NCI-H524 treated with DMSO at 0.1 percent for 48 hours (cell line): Measurements from ENCODE around the gene ACTN2.
"Not testable (repeated sequence)": the region's sequence is repeated elsewhere in the genome, so short reads cannot be mapped to it uniquely, and the experiment has no call there.

Source experiments
- DNase-seq: peaks from one replicate; lab custom pipeline; 2025; lab: John Stamatoyannopoulos, UW

Gene ACTN2

DNA sequence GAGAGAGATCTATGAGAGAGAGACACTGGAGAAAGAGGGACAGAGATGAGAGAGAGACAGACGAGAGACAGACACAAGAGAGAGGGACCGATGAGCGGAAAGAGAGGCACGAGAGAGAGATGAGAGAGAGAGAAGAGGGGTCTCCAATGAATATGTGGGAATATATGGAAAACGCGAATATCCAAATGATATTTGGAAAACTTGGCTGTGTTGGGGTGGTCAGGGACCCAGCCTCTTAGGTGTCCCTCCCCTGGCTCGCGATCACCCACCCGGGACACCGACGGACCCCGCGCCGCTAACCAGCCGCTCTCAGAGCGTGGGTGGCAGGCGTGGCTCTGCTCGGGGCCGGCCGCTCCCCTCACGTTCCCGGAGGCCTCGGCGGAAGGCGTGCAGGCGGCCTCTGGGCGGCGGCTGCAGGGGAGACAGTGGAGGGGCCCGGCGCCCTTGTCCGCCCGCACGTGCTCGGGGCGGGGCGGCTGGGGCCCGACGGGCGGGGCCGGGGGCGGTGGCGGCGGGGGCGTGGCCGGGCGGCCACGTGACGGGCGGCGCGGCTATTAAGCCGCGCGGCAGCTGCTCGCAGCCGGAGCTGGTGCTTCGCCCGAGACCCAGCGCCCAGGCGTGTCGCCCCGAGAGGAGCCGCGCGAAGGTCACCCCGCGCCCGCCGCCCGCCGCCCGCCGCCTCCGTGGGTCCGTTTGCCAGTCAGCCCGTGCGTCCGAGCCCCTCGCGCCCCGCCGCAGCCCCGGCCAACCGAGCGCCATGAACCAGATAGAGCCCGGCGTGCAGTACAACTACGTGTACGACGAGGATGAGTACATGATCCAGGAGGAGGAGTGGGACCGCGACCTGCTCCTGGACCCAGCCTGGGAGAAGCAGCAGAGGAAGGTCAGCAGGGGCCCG, at the start of gene ACTN2:
TSS of gene ACTN2 (plus strand) at position 583 of the 898 bp plus-strand sequence. CDS start at position 758, 175 bp downstream.
- DNase-seq: no peak

DNA sequence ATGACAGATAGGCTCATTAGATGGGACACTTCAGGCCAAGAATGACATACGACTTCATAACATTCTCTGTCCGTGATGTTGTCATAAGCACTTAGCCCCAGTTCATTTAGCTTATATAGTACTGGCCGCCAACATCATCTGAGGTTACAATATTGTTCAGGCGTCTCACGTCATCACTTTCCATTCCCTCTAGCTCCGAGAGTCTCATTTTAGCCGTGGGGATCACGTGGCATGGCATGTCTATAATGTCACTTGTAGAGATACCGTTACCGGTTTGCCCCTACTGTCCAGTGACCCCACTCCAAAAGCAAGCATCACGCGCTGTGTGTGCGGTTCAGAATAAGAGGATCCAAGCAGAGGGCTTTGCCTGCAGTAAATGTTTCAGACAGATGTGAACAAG, 47.4 kb upstream of the ACTN2 start:
- no peak for DNase-seq

DNA sequence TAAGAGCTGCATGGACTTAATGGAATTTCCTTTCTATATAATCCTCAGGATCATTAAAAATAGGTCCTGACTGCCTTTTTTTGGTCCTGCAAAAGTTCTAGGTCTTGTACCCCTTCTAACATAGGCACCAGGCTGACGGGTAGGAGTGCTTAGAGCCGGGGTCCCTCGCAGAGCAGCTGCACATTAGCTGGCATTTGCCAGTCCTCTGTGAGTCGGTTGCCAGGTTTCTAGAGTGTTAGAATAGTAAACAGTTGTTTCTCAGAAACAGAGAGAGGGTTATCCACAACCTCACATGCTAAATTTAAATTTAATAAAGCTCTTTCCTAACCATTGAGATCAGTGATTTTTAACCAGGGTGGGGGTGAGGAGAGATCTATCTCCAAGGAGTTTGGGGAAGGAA, 46.6 kb upstream of the ACTN2 start:
- no peak for DNase-seq

DNA sequence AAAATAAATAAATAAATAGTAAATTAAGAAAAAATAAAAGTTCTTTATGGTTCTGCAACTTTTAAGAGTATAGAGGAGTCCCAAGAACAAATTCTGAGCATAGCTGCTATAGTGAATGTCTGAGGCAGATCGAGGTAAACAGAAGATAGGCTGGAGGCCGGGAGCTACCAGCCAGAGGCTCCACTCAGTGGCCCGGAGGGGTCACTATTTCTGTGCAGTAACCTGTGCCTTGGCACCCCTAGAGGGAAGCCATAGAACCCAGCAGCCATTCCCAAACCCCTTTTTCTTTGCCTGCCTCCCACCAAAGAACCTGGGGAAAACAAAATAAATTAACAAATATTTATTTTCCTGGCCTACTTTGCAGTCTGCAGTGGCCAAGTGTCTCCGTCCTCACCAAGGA, 43.5 kb upstream of the ACTN2 start:
- no peak for DNase-seq

DNA sequence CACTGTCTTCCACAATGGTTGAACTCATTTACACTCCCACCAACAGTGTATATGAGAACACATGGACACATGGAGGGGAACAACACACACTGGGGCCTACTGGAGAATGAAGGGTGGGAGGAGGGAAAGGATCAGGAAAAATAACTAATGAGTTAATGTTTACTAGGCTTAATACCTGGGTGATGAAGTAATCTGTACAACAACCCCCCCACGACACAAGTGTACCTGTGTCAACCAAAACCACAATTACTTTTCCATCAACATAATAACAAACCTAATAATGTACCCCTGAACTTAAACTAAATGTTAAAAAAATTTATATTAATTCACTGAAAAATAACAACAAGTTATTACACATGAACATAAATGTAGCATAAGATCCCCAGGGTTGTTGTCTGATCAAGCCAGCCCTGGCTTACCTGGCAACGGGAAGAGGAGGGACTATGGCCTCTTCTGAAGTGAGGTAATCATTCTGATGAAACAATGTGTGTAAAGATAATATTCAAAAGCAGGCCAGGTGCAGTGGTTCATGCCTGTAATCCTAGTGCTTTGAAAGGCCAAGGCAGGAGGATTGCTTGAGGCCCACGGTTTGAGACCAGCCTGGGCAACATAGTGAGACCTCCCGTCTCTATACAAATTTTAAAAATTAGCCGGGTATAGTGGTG, 41.2 kb upstream of the ACTN2 start:
- no peak for DNase-seq

DNA sequence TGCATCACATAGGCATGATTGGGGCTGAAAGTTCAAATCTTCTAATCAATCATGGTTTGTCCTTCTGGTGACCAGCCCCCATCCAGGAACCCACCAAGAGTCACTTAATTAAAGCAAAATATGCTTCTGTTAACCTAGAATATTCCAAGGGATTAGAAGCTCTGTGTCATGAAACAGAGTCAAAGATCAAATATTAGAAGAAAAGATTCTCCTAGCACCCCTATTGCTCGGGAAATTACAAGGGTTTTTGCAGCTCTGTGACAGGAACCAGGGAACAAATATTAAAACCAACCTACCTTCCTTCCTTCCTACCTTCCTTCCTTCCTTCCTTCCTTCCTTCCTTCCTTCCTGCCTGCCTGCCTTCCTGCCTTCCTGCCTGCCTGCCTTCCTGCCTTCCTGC, 31.8 kb upstream of the ACTN2 start:
- no peak for DNase-seq

DNA sequence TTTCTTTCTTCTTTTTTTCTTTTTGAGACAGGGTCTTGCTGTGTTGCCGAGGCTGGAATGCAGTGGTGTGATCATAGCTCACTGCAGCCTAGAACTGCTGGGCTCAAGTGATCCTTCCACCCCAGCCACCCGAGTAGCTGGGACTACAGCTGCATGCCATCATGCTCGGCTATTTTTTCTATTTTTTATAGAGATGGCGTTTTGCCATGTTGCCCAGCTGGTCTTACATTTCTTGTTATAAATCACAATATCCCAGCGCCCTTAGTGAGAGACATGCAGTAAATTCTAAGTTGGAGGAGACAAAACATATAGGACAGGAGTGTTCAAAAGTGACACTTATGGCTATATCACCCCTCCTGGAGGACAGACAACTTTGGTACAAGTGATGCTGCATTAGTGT, 31.3 kb upstream of the ACTN2 start:
- DNase-seq: no peak

DNA sequence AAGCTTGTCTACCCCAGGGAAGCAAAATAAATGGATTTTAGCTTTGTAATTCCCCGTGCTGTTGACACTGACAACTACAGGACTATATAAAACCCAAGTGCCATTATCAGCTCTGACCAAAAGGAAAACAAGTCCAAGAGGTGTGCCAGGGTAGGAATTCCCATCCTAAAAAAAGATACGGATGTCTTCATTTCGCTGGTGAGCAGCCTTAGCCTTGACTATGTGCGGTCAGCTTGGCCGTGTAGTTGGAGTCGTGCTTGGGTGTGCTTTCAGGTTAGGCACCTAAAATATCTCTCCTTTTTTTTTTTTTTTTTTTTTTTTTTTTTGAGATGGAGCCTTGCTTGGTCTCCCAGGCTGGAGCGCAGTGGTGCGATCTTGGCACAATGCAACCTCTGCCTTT, 28.9 kb upstream of the ACTN2 start:
- no peak for DNase-seq

DNA sequence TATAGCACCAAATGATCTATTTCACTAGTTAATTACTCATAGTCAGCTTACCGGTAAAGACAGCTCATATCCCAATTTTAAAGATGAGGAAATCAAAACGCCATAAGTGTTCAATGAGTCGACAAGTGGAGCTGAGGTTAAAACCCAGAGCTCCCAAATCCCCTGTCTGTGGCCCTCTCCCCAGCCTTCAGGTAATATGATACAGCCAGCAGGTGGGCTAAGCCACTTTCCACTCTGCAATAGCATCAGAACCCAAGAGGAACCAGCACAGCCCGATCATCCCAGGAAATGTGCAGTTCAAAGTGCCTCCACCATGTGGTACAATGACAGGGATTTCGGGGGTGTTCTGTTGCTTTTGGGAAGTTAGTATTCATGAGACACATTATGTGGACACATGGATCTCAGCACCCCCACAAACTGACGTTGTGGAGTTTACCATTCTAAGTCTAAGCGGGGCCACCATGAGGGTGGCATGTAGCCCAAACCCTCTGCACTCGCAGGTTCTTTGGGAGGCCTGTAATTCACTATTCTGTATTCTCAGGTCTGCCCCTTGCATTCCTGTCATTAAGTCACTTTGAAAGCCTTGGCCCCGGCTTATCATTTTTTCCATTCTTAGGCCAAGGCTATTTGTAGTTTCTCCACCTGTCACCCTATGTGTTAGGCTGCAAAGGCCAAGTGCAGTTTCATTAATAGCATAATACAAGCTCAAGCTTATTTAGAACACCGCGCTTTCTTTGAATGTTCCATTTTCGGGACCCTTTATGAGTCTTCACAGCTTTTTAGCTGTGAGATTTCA, 26.3 kb upstream of the ACTN2 start:
- DNase-seq: peak; percentile 64

DNA sequence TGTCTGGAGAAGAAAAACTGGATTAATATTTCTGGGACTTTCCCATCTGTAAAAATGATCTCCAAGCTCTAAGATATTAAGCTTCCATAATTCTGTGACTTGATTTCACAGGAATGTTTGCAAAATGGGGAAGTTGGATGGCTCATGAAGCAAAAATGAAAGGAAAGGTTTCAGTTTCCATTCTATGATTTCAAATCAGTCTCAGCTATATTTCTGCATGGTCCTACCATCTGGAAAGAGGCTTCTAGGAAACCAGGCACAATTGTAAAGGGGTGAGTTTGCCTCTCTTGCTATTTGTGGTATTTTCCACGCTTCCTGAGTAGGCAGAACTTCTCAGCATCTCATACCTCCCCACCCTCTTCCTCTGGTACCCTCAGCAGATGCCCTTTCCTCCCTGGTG, 22.4 kb upstream of the ACTN2 start:
- no peak for DNase-seq

DNA sequence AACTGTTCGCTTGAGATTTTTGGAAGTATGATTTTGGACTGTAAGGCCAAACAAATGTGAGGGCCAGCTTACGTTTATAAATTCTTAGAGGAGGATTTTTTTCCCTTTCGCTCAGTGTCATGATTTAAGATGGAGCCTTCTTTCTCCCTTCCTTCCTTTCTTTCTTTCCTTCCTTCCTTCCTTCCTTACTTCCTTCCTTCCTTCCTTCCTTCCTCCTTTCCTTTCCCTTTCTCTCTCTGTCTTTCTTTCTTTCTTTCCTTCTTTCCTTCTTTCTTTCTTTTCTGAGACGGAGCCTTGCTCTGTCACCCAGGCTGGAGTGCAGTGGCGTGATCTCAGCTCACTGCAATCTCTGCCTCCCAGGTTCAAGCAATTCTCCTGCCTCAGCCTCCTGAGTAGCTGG, 17.4 kb upstream of the ACTN2 start:
- DNase-seq: not testable (repeated sequence)

DNA sequence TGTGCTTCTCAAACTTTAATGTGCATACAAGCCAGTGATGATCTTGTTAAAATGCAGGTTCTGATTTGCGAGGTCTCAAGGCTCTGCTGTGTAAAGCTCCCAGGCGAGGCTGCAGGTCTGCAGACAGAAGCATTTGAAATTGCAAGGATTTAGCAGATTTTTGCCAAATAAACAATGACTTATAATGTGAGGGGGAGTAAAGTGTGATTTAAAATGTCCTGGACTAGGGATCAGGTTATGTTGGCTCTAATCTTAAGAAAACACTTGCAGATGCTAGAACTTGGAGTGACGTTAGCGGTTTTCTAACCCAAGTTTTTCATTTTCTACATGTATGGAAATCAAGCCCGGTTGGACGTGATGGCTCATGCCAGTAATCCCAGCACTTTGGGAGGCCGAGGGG, 16.2 kb upstream of the ACTN2 start:
- DNase-seq: no peak

DNA sequence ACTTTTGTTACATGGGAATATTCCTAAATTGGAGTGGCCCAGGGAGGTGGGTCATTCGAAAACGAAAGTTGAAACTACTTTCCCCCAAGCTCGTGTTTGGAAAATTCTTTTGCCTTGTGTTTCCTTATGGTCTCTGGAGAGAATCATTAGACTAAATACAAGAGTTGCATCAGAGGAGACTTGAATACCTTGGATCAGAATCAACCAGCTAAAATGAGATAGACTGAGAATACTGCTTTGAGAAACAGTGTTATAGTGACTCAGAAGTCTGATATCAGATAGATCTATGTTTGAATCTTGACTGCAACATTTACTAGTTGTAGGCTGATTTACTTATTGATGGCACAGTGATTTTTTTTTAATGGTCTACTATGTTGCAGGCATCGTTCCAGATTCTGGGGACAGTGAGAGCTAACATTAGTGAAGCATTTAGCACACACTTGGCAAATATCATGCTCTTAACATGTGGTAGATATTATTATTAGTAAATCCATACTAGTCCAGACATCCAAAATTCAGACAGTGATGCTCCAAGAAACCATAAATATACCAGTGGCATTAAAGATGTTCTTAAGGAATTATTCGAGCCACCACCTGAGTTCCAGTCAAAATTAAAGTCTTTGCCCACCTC, 12.9 kb upstream of the ACTN2 start:
- DNase-seq: no peak

DNA sequence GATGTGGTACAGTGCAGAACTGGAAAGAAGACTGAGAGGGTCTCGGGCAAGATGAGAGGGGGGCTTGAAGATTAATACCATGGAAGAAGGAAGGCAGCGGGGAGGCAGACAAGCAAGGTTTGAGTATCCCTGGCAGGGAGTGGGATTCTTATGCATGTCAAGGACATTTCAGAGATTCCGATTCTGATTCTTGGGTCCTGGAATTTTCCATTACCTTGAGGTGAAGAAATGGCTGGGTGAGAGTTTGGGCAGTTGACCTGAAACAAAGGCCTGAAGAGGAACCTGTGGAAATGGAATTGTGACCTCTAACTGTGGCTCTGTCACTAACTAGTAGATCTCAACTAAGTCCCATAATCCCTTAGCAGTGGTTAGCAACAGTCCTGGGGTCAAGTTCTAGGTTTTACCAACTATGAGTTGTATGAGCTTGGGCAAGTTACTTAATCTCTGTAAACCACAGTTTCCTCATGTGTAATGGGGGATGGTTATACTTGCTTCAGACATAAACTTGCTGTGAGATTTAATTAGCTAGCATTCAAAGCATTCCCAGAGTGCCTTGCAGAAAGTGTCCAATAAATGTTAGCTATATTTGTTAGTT, 8.6 kb upstream of the ACTN2 start:
- no peak for DNase-seq

DNA sequence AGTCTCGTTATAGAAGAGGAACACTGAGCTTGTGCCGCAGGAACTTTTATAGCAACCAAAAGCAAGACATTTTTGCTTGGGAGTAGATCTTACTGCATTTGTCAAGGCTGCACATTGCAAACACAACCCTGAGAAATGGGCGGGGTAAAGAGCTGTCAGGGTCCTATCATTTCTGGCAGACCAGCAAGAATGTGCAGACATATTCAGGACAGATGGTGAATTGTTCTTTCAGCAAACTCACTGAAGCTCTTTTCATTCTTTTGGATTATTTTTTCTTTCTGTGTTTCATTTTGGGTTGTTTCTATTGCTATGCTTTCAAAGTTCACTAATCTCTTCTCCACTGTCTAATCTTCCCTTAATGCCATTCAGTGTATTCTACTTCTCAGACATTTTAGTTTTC, 5.1 kb upstream of the ACTN2 start:
- DNase-seq: no peak

DNA sequence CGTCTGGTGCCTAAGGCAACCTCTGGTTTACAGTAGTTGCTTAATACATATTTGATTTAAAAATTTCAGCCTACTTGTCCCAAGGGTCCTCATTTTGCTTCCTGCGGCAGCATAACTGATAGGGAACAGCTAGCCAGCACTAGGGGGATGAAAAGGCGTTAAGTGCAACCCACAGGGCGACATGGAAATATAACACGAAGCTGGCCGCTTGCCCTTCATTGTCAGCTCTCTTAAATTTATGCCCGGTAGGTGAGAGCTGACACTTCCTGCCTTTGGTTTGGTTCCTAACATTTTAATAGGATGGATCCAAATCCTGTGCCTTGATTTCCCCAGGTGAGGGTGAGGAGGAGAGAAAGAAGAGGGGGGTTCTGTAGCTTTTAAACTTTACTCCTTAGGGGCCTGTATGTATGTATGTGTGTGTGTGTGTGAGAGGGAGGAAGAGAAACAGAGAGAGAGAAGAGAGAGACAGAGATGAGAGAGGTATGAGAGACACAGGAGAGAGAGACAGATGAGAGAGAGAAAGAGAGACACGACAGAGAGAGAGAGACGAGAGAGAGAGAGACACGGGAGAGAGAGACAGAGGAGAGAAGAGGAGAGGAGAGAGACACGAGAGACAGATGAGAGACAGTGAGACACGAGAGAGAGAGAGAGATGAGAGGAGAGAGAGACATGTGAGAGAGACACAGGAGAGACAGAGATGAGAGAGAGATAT, 938 bp upstream of the ACTN2 start:
- DNase-seq: no peak

DNA sequence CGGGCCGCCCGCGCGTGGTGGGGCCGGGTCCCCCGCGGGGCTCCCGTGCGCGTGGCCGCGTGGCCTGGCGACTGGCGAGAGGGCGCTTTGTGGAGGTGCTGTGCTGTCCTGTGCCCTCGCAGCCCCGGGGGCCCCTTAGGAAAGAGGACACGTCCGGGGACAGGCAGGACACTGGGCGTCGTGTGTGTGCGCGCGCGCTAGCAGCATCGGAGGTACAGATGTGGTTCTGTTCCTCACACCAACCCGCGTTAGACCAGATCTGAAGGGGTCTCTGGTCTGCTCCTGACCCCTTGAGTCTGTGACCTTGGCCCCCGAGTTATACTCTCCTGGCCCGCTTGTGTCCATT, 489 bp downstream of the ACTN2 start:
- DNase-seq: no peak

DNA sequence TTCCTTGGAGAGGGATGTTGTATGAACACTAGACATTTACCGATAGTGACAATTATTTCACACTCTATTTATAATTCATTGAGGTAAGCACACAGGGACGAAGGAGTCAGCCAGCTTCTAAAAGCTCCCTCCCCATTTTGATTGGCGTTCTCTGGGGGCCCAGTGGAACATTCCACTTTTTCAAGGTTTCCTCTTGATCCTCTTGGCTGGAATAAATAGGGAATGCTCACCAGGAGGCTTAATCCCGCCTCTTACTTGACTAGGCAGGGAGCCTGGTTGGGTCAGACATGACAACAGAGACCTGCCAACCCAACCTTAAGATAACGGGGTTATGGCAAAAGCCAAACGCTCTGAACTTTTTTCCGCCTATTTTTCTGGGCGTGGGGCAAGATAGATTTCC, 974 bp downstream of the ACTN2 start:
- no peak for DNase-seq

DNA sequence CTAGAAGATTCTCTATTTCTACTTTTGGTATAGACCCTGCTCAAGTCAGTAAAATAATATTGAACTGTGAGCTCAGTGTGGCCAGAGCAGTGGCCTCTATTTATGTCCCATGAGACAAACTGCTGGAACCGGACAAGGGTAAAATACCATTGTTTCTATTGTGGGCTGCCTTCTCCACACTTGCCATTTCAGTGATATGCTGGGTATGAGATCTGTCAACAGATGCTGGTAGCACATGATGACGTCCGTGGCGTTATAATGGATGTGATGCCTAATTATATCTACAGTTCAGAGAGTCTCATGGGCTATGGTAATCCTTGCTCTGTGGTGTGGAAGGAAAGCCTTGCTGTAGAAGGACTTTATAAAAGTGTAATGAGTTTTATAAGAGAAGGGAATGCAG, 2.4 kb downstream of the ACTN2 start:
- no peak for DNase-seq

DNA sequence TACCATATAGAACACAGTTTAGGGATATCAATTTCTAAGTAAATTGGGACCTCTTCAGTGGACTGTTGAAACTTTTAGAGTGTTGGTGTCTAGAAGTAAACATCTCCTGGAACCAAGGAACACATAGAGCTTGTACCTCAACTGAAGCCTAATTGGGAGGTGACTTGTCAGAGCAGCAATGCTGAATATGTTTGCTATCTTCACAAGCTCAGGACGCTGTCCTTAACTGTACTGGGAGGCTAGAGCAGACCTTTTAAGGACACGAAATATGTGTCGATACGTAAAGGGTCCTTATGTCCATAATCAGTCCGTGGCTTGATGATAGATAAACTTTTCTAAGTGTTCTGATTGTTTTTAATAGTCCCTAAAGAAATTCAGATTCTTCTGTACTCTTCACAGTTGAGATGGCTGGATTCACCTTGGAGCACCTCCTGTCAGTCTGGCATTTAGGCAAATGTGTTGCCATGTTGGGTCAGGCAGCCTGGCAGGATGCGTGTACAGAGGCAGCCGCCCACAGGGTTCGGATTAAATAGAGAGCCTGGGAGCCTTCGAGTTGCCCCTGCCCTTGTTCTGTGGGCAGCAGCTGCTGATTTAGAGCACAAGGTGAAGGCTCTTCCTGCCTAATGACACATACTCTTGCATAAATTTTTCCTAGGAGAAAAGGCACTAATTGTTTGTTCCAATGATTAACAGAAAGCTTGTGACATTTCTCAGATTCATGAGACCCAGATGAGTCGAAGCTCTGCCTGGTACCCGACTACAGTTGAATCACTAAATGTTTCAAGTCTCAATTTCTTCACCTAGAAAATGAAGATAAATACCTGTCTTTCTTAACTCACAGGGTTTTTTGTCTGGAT, 3.6 kb downstream of the ACTN2 start:
- no peak for DNase-seq
